ENCODE data around the gene FZD2. TPM values are rescaled to one million over a fixed set of nuclear protein-coding genes. Genes with fewer than 3 reads are reported as not detected.
"Not testable (repeated sequence)": the region's sequence is repeated elsewhere in the genome, so short reads cannot be mapped to it uniquely, and the experiment has no call there.

Gene FZD2
- total RNA-seq, 1 donor from 2014 or later = 0.60 TPM

DNA sequence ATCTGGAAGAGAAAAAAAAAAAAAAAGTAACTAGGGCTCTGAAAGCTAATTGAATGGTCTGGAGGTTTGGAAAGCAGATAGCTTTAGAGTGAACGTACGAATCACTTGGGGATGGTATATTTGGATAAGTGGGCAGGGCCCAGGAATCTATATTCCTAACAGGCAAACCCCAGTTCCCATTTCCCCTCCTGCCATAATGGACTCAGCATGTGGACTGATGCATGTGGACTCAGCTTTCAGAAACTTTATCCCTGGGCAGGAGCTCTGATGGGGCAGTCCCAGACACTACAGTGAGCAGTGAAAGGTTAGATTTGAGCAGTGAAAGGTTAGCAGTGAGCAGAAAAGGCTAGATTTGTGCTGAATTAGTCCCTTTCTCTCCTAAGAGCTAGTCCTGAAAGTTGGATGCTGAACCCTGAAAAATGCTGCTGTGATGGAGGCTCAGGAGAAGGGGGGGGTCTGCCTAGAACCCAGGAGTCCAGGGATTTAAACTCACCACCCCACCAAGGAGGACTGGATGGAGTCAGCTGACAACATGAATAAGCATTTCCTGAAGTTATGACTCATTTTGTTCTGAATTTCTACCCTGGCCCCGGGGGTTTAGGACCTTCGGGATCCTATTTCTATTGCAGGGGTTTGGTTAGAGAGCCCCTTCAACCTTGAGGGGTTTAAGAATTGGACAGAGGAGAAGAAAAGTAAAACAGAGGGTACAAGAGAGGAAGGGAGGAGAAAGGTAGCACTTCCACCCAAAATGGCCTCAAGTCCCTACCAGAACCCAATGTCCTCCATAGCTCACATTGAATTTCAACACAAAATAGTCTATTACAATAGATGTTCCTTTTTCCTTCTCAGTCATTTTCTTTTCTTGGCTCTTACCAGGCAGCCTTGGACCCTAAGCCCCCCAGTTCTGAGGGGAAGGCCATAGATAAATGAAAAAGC is 10.3 kb upstream of the FZD2 start:
- no peak for ATAC-seq

DNA sequence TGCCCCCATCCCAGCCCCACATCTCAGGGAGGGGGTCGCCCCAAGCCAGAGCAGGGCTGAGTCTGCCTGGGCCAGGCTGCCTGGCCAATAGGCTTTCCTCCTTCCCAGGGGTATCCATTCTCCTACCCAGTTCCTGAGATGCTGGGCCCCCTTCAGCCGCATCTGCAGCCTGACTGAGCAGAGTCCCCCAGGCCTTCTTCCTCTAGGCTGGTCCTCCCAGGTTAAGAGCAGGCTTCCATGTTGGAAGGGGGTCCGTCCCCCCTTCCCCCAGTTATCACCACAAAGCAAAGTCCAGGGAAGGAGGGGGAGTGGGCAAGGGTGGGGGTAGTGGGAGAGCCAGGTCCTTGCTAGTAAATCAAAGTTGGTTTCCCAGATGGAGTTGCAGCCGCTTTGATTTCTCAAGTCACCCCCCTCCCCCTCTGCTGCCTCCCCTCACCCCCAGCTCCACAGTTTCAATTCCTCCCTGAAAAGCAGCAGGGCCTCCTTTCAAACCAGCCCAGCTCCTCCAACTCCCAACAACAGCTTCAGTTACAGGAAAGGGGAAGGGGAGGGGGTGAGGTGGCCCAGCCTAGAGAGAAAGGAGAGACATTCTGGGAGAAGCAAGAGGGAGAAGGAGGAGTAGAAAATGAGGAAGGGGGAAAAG is 9.5 kb upstream of the FZD2 start:
- no peak for ATAC-seq

DNA sequence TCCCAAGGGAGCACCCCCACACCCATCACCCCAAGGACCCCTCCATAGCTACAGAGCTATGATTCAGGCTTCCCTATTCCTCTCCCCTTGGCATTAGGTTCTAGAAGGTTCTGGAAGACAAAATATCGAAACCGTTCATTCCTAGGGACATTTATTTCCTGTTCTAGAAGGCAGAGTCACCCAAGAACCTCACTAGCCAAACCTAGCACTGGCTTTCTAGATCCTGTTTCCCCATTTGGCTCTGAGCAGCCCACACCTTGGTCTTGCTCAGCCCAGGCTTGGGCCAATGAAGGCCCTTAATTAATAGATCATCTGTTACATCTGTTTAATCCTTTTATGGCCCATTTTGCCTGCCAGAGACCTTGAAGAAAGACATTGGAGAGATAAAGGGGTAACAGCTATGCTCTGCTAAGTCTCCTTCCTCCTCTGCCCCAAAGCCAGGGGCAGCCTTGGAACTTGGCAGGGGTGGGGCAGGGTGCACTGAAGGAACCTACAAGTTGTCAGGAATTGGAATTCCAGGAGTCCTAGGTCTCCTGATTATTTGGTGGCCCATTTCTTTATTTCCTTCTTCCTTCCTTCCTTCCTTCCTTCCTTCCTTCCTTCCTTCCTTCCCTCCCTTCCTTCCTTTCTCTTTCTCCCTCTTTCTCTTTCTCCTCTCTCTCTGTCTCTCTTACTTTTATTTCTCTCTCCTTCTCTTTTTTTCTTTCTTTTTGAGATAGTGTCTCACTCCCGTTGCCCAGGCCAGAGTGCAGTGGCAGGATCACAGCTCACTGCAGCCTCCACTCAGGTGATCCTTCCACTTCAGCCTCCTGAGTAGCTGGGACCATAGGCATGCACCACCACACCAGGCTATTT is 8.7 kb upstream of the FZD2 start:
- no peak for ATAC-seq

DNA sequence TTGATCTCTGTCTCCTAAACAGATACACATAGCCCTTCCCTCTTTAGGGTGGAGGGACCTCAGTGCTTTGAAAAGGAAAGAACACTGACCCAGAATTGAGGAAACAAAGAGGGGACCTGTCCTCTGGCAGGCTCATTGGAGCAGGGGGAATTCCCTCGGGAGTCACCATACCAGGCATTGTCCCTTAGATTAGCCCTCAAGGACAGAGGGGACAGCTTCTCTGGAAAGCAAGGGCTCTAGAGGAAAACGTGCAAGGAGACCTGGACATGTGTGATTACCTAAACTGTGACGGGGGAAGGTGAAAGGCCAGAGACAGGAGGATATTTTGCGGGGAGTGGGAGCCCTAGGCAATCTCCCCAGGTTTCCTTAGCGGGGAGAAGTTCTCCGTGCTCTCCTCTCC is 7.6 kb upstream of the FZD2 start:
- no peak for ATAC-seq

DNA sequence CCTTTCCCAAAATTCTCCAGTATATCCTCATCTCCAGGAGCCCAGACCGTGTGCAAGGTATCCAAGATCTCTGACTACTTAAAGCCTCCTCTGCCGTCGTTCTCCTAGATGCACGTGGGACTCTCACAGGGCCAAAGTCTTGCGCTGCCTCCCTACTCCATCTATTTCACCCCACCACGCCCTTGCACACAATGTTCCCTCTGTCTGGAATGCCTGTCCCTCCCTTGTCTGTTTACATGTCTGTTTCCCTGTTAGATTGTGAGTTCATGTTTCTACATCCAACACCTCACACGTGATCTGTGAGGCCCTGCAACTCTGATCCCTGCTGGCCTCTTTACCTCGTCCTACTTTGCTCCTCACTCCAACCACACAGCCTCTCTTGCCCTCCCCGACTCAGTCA is 4.9 kb upstream of the FZD2 start:
- ATAC-seq = no peak

DNA sequence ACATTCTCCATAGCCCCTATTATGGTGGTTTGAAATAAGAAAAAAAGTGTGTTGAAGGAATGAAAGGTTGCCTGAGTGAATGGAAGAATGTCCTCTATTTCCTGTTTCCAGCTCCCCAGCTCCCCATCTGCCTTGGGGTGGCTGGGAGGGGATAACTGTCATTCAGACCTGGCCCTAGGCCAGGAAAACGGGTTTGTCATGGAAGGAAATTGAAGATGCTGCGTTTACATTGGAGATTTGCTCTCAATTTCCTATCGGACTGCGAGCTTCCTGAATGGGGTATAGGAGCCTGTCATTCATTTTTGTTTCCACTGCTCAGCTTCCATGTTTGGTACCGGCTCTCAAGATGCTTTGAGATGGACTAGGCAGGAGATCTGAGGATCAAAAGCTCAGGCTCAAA is 2.2 kb upstream of the FZD2 start:
- ATAC-seq = no peak

DNA sequence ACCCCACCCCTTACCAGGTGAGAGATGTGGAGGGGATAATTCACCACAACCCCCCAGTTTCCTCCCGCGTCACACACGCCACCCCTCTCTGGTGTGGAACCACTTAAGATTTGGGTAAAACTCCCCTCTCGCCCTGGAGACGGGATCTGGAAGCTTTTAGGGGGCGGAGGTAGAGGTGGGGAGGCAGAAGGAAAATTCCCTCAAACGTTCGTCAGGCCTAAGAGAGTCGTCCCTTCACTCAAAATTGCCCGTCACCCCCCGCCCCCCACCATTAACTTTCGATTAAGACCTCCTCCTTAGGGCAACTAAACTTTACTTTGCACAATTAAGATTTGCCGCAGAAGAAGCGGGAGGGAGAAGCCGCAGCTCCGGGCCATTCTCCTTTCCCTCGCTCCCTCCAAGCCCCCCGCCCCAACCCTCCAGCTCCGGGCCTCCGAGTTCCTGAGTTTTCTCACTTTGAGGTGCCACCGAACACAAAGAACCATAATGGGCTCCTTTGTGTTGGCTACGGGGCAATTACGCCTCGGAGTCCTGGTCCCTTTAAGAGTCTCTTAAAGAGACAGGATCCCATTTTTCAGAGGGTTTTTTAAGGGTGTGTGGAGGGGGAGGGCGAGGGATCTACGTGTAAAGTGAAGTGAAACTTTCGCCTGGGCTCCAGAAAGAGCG is 985 bp upstream of the FZD2 start:
- ATAC-seq = no peak

DNA sequence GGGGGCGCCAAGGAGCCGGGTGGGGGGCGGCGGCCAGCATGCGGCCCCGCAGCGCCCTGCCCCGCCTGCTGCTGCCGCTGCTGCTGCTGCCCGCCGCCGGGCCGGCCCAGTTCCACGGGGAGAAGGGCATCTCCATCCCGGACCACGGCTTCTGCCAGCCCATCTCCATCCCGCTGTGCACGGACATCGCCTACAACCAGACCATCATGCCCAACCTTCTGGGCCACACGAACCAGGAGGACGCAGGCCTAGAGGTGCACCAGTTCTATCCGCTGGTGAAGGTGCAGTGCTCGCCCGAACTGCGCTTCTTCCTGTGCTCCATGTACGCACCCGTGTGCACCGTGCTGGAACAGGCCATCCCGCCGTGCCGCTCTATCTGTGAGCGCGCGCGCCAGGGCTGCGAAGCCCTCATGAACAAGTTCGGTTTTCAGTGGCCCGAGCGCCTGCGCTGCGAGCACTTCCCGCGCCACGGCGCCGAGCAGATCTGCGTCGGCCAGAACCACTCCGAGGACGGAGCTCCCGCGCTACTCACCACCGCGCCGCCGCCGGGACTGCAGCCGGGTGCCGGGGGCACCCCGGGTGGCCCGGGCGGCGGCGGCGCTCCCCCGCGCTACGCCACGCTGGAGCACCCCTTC is 484 bp downstream of the FZD2 start:
- ATAC-seq = peak; percentile 43

DNA sequence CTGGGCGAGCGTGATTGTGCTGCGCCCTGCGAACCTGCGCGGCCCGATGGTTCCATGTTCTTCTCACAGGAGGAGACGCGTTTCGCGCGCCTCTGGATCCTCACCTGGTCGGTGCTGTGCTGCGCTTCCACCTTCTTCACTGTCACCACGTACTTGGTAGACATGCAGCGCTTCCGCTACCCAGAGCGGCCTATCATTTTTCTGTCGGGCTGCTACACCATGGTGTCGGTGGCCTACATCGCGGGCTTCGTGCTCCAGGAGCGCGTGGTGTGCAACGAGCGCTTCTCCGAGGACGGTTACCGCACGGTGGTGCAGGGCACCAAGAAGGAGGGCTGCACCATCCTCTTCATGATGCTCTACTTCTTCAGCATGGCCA is 1.0 kb downstream of the FZD2 start:
- peak; percentile 10 for ATAC-seq

DNA sequence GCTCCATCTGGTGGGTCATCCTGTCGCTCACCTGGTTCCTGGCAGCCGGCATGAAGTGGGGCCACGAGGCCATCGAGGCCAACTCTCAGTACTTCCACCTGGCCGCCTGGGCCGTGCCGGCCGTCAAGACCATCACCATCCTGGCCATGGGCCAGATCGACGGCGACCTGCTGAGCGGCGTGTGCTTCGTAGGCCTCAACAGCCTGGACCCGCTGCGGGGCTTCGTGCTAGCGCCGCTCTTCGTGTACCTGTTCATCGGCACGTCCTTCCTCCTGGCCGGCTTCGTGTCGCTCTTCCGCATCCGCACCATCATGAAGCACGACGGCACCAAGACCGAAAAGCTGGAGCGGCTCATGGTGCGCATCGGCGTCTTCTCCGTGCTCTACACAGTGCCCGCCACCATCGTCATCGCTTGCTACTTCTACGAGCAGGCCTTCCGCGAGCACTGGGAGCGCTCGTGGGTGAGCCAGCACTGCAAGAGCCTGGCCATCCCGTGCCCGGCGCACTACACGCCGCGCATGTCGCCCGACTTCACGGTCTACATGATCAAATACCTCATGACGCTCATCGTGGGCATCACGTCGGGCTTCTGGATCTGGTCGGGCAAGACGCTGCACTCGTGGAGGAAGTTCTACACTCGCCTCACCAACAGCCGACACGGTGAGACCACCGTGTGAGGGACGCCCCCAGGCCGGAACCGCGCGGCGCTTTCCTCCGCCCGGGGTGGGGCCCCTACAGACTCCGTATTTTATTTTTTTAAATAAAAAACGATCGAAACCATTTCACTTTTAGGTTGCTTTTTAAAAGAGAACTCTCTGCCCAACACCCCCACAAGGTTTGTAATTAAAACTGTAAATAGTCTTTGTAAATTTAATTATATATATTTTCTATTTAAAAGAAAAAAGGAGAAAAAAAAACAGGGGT is 1.7 kb downstream of the FZD2 start:
- no peak for ATAC-seq

DNA sequence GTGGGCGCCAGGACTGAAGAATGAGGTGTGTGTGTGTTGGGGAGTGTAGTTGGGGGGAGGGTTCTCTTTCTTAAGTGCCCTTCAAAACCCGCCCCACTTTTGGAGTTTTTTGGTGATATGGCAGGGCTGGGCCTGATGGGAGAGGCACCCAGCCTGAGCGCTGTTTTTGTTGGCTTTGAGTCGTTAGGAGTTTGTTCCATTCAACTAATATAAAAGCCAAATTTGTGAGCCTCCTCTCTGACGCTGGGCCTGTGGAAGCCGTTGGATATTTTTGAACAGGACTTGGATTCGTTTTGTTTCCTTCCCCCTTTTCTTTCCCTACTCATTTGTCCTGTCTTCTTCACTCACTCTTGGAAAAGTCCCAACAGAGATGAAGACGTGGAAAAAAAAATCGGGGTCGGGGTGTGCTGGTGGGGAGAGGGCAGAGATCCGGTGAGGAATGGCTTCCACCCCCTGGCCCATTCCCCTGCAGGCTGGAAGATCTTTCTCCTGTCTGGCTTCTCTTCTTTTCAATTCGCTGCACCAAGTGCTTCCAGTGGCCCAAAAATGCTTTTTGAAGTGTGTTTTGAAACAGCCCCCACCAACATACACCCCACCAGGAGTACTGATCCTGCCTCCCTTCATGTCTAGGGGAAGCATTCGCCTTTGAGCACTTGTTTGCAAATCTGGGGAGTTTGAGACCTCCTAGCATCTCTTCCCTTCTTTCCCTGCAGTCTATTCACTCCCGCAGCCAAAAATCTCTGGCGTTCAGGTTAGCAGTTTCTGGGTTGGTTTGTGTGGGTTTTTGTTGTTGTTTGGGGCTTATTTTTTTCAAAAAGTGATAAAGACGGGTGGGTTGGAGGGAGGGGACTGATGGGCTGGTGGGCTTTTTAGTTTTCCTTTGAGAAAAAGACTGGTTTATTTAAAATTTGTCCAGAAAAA is 2.6 kb downstream of the FZD2 start:
- ATAC-seq = no peak

DNA sequence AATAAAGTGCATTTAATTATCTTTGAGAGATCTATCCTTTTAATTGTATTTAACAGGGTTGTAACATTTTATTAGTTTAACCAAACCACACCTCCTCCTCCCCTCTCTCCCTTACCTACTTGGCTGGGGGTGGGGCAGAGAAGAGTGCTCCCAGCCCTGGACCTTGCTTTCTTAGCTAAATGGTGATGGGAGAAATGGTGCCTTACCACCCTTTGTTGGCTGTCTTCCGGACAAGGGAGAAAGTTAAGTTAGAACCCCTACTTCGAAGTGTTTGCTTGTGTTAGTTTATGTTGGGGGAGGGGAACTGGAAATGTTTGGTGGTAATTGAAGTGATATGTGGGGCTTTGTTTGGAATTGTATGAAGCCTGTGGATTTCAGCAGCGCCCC is 3.9 kb downstream of the FZD2 start:
- no peak for ATAC-seq

DNA sequence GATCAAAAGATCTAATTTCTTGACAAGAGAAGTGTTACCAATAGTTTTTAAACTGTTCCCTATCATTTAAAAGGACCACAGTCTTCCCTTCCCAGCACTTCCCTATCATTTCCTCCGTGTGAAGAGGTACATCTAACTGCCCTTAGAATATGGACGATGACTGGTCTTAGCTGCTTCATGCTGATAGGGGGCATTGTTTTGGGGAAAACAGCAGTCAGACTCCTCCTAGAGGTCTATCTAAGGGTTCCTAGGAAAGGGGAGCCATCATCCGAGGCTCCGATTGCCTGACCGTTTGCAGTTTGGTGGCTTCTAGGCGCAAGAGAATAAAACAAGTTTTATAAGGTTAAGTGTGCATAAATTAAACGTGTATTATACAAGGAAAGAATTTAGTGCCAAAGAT is 7.1 kb downstream of the FZD2 start:
- ATAC-seq = no peak

DNA sequence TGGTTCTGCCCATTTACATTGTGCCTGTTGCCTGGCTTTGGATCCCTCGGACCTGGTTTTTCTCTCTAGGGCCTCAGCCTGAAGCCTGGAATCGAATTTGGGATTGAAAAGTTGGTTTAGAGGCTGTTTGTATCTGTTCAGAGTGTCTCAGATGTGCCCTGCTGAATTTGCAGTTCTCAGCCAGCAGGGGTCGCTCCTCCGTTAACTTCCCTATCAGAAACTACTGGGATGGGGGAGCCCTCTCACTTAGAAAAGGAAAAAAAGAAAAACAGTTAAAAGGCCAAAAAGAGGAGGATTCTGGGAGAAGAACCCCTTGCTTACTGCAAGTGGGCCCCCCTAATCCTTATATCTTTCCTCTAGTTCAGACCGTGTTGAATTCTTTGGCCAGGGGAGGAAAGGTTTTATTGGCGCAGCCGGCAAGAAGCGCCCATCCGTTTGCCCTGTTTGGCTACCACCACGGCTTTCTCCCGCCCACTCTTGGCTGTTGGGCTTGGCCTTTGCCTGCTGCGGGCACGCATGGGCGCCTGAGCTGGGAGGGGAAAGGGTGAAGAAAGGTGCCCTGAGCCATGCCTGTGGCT is 8.7 kb downstream of the FZD2 start:
- no peak for ATAC-seq

DNA sequence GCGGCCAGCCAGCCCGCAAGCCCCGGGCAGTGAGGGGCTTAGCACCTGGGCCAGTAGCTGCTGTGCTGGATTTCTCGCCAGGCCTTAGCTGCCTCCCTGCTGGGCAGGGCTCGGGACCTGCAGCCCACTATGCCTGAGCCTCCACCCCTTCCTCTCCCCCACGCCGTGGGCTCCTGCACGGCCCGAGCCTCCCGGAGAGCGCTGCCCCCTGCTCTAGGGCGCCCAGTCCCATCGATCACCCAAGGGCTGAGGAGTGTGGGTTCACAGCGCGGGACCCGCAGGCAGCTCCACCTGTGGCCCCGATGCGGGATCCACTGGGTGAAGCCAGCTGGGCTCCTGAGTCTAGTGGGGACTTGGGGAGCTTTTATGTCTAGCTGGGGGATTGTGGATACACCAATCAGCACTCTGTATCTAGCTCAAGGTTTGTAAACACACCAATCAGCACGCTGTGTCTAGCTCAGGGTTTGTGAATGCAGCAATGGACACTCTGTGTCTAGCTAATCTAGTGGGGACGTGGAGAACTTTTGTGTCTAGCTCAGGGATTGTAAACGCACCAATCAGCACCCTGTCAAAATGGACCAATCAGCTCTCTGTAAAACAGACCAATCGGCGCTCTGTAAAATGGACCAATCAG is 11.1 kb downstream of the FZD2 start:
- not testable (repeated sequence) for ATAC-seq

DNA sequence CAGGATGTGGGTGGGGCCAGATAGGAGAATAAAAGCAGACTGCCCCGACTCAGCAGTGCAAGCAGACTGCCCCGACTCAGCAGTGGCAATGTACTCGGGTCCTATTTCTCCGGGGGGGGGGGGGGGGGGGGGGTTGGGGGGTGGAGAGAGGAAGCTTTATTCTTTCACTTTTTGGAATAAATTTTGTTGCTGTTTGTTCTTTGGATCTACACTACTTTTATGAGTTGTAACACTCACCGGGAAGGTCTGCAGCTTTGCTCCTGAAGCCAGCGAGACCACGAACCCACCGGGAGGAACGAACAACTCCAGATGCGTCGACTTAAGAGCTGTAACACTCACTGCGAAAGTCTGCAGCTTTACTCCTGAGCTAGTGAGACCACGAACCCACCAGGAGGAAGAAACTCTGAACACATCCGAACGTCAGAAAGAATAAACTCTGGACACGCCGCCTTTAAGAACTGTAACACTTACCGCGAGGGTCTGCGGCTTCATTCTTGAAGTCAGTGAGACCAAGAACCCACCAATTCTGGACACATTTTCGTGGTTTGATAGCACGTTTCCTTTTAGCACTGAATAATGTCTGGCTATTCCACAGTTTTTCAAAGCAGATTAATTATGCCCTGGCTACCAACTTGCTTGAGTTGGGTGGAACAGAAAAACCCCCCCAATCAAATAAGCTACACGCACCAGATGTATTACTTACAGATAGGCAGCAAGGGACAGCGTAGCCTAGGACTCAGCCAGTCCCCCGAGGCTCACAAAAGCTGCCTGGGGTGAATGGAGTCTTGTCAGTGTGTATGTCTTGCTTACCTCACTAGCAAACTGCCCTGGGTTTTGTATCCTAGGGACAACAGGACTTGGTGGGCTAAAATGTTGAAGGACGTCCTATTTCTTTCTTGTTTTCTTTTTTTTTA is 11.9 kb downstream of the FZD2 start:
- no peak for ATAC-seq

DNA sequence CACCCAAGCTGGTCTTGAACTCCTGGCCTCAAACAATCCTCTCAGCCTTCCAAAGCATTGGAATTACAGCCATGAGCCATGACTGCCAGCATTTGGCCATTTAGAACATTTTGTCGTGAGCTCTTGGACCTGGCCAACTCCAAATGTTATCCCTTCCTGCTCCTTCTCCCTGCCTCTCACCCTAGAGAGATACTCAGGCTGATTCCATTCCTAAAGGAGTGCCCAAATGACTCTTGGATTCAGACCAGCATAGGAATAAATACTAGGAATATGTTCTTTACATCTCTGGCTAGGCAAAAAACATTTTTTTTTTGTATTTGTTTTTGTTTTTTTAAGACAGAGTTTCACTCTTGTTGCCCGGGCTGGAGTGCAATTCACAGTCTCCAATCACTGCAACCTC is 15.5 kb downstream of the FZD2 start:
- no peak for ATAC-seq

DNA sequence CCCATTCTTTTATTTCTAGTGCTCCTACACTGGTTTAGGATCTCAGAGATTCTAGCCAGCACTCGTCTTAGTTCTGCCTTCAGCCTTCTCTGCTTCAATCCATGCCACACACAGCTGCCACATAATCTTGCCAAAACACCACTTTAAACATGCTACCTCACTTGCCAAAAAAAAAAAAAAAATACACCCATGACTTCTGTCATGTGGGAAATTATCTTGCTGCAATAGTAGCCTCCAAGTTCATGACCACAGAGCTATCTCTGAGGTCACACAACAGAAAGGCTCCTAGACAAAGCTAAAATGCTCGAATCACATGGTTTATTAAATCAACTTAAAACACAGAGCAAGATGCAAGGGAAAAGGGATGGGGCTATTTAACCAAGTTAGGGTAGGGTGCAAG is 18.1 kb downstream of the FZD2 start:
- no peak for ATAC-seq

Data from esophagus mucosa (tissue), 1 donor.